Lung (tissue), 12 donors: ENCODE measurements around the gene KLF12. TPM values are rescaled to one million over a fixed set of nuclear protein-coding genes. Genes with fewer than 3 reads are reported as not detected.

ENCODE experiments used
- ATAC-seq: fragments of 200-7000 bp; cut with Tn5 transposase; one replicate; pipeline ENCODE4 v1.9.1; 2020; ENCODE audit warnings: moderate number of reproducible peaks; ENCODE audit not compliant: insufficient read depth, low FRiP score
- DNase-seq, 3 donors: peaks; one replicate each; pipeline ENCODE4 v3.0.0-alpha.2; 2013 to 2017
- H3K27ac ChIP-seq, 2 donors: one replicate each; pipeline ENCODE4 v1.5.1; 2013; ENCODE audit warnings: mild to moderate bottlenecking in 2 of 2, moderate library complexity in 2 of 2, control low read depth in 1 of 2, inconsistent platforms in 1 of 2, low read depth in 1 of 2, low read length in 1 of 2
- H3K27me3 ChIP-seq, 3 donors: one replicate each; pipeline ENCODE4 v1.5.1; 2013; ENCODE audit warnings: low read length in 2 of 3; ENCODE audit not compliant: control insufficient read depth in 3 of 3, insufficient read depth in 3 of 3
- H3K36me3 ChIP-seq, 4 donors: one replicate each; pipeline ENCODE4 v1.5.1; 2013; ENCODE audit warnings: low read length in 4 of 4, mild to moderate bottlenecking in 1 of 4, moderate library complexity in 1 of 4; ENCODE audit not compliant: control insufficient read depth in 4 of 4, insufficient read depth in 4 of 4
- H3K4me1 ChIP-seq, 5 donors: one replicate each; pipeline ENCODE4 v1.5.1; 2013; ENCODE audit warnings: low read length in 5 of 5, mild to moderate bottlenecking in 2 of 5, moderate library complexity in 1 of 5; ENCODE audit not compliant: control insufficient read depth in 5 of 5, insufficient read depth in 5 of 5
- H3K4me3 ChIP-seq: one replicate; pipeline ENCODE4 v1.5.1; 2013; ENCODE audit warnings: mild to moderate bottlenecking, control low read depth, moderate library complexity
- H3K9ac ChIP-seq, 2 donors: one replicate each; pipeline ENCODE4 v1.5.1; 2013; ENCODE audit warnings: low read length in 2 of 2, control low read depth in 1 of 2; ENCODE audit not compliant: insufficient read depth in 1 of 2
- H3K9me3 ChIP-seq, 4 donors: one replicate each; pipeline ENCODE4 v1.5.1; 2013; ENCODE audit warnings: low read length in 3 of 4, mild to moderate bottlenecking in 1 of 4, moderate library complexity in 1 of 4; ENCODE audit not compliant: control insufficient read depth in 4 of 4, insufficient read depth in 3 of 4
- WGBS, 2 donors: extraction: QIAGEN DNeasy Blood & Tissue Kit; methylation state at CpG; one replicate each; pipeline ENCODE4 v1.1.7; 2013; 5-methylcytosine and 5-hydroxymethylcytosine counted together
- polyA plus RNA-seq, 2 donors: library from polyadenylated mRNA; stranded (reverse); fragments of 200-250 nt; gene quantifications; one replicate each; pipeline ENCODE4 v1.2.1, GENCODE V29; 2013
- total RNA-seq, 2 donors: library from RNA; depleted of rRNA in 1 of 2; stranded (reverse); fragments of >200 nt in 1 of 2; gene quantifications; one replicate each; pipeline ENCODE4 v1.2.1, GENCODE V29; 2014 to 2021
- TF ChIP-seq, protein P1 (sequence below): IDR thresholded peaks from 2 replicates; pipeline ENCODE4 v1.5.1; 2012; ENCODE audit warnings: mild to moderate bottlenecking; ENCODE audit errors: control extremely low read depth, extremely low read depth
- donor health status: control.
- donor health status: control.
- donor health status: Bipolar disorder and iron deficiency.
- donor health status: healthy.
- donor health status: DM: yes; HTN: yes; CAD: no.

Gene KLF12
- total and polyA plus RNA-seq, 4 donors, result 0.77 to 26.8 (median 4.8) TPM

- no peak overlapping the region for H3K4me3 ChIP-seq
- H3K9me3 ChIP-seq, result peaks cover 0 to 3% (median 0%) of the 10 kb centered on the region in 4 donors
- H3K9ac ChIP-seq, result no peak overlapping the region
- TF ChIP-seq, protein P1, sequence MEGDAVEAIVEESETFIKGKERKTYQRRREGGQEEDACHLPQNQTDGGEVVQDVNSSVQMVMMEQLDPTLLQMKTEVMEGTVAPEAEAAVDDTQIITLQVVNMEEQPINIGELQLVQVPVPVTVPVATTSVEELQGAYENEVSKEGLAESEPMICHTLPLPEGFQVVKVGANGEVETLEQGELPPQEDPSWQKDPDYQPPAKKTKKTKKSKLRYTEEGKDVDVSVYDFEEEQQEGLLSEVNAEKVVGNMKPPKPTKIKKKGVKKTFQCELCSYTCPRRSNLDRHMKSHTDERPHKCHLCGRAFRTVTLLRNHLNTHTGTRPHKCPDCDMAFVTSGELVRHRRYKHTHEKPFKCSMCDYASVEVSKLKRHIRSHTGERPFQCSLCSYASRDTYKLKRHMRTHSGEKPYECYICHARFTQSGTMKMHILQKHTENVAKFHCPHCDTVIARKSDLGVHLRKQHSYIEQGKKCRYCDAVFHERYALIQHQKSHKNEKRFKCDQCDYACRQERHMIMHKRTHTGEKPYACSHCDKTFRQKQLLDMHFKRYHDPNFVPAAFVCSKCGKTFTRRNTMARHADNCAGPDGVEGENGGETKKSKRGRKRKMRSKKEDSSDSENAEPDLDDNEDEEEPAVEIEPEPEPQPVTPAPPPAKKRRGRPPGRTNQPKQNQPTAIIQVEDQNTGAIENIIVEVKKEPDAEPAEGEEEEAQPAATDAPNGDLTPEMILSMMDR, result no peak
- no peak for DNase-seq
- no peaks in the 10 kb centered on the region for H3K36me3 ChIP-seq
- H3K27ac ChIP-seq, result no peak overlapping the region
- H3K27me3 ChIP-seq, result no peaks in the 10 kb centered on the region
- H3K4me1 ChIP-seq, result peaks cover 0 to 16% (median 0%) of the 10 kb centered on the region in 5 donors
- WGBS, 2 donors, result 70 to 91% methylated on average over 3 of the region's 3 CpGs
- ATAC-seq, result no peak
These were observed 30.1 kb downstream of the KLF12 start for GRCh38 chr13:74103970-74104555.

DNA sequence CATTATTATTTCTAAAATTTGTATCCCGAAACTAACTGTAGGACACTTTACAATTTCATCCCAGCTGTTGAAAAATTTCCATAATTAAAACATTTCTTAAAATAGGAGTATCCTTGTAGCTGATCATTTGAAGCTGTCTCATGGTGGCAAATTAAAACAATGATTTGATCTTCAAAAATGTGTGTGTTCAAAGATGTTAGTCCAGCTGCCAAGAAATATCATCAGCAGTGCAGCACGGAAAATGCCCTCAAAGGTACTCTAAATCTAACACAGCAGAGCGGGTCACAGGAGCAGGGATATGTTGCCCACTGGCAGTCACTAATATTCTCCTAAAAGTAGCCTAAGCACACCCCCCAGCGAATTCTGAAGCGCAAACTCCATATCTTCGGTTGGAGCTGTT is 31.0 kb downstream of the KLF12 start:
- Histone ChIP-seq H3K36me3 (no peaks in the 10 kb centered on the region), H3K4me1 (peaks cover 0 to 16% (median 0%) of the 10 kb centered on the region in 5 donors), H3K4me3 (no peak overlapping the region), H3K9me3 (peaks cover 0 to 3% (median 0%) of the 10 kb centered on the region in 4 donors), H3K27me3 (no peaks in the 10 kb centered on the region), H3K9ac (no peak overlapping the region), H3K27ac (no peak overlapping the region)
- ATAC-seq (no peak), DNase-seq (no peak)
- TF ChIP-seq, protein P1, result no peak
- WGBS, 2 donors, result 85 to 94% methylated on average over 6 of the region's 6 CpGs

- TF ChIP-seq, protein P1, result no peak
- DNase-seq, result no peak
- 77 to 91% methylated on average over 1 of the region's 1 CpG for WGBS, 2 donors
These were observed 31.5 kb downstream of the KLF12 start for GRCh38 chr13:74102691-74103090.

GRCh38 chr13:74101436-74101835 is 32.8 kb downstream of the KLF12 start:
- H3K27ac ChIP-seq, result no peak overlapping the region
- H3K9me3 ChIP-seq, result peaks cover 0 to 3% (median 0%) of the 10 kb centered on the region in 4 donors
- H3K27me3 ChIP-seq, result no peaks in the 10 kb centered on the region
- DNase-seq (no peak), ATAC-seq (no peak)
- H3K4me1 ChIP-seq, result peaks cover 0 to 16% (median 0%) of the 10 kb centered on the region in 5 donors
- no peak overlapping the region for H3K4me3 ChIP-seq
- 57% methylated on average over 1 of the region's 1 CpG for WGBS, 2 donors
- H3K9ac ChIP-seq, result no peak overlapping the region
- no peaks in the 10 kb centered on the region for H3K36me3 ChIP-seq
- TF ChIP-seq, protein P1, result no peak

More at GRCh38 chr13:74102691-74103090, 31.5 kb downstream of the KLF12 start:
- peaks cover 0 to 16% (median 0%) of the 10 kb centered on the region in 5 donors for H3K4me1 ChIP-seq
- H3K9me3 ChIP-seq, result peaks cover 0 to 3% (median 0%) of the 10 kb centered on the region in 4 donors
- H3K4me3 ChIP-seq, result no peak overlapping the region
- H3K27ac ChIP-seq, result no peak overlapping the region
- H3K36me3 ChIP-seq, result no peaks in the 10 kb centered on the region
- H3K9ac ChIP-seq, result no peak overlapping the region
- ATAC-seq, result no peak
- no peaks in the 10 kb centered on the region for H3K27me3 ChIP-seq
